HG03066 (cell line): ENCODE results near the gene C1QL4.
"Not testable (repeated sequence)": the region's sequence is repeated elsewhere in the genome, so short reads cannot be mapped to it uniquely, and the experiment has no call there.

Experiments
- ATAC-seq: cut with Tn5 transposase; IDR thresholded peaks from one replicate; pipeline ENCODE4 v1.9.1; 2021; ENCODE audit warnings: low read depth; ENCODE audit not compliant: unreplicated experiment

C1QL4 gene

GRCh38 chr12:49336645-49337584, at the start of gene C1QL4:
C1QL4 (minus strand) TSS chr12:49337188; CDS start chr12:49336477, 711 bp downstream.
- ATAC-seq = peak; percentile 74

GRCh38 chr12:49380184-49380583, 43.2 kb upstream of the C1QL4 start:
- not testable (repeated sequence) for ATAC-seq

- ATAC-seq = no peak
These were observed 40.4 kb upstream of the C1QL4 start for GRCh38 chr12:49377386-49377785.

- no peak for ATAC-seq
These were observed 38.4 kb upstream of the C1QL4 start for GRCh38 chr12:49375406-49375805.

- no peak for ATAC-seq
These were observed 33.6 kb upstream of the C1QL4 start for GRCh38 chr12:49370539-49370938.

- peak; percentile 47 for ATAC-seq
These were observed 32.6 kb upstream of the C1QL4 start for GRCh38 chr12:49369411-49370145.

GRCh38 chr12:49368240-49368600, 31.2 kb upstream of the C1QL4 start:
- ATAC-seq = no peak

GRCh38 chr12:49367381-49368239, 30.6 kb upstream of the C1QL4 start, which contains the start of gene SPATS2:
SPATS2 (plus strand) TSS chr12:49367462; CDS start chr12:49461013, 93,551 bp downstream.
- no peak for ATAC-seq

GRCh38 chr12:49366652-49367380, 29.8 kb upstream of the C1QL4 start:
- peak; percentile 58 for ATAC-seq

GRCh38 chr12:49366096-49366651, 29.2 kb upstream of the C1QL4 start:
- ATAC-seq = peak; percentile 14

GRCh38 chr12:49365542-49365941, 28.6 kb upstream of the C1QL4 start:
- no peak for ATAC-seq

GRCh38 chr12:49364989-49365388, 28.0 kb upstream of the C1QL4 start:
- no peak for ATAC-seq

- no peak for ATAC-seq
These were observed 25.1 kb upstream of the C1QL4 start for GRCh38 chr12:49362077-49362476.

GRCh38 chr12:49359671-49360070, 22.7 kb upstream of the C1QL4 start:
- ATAC-seq = no peak

- no peak for ATAC-seq
These were observed 21.6 kb upstream of the C1QL4 start for GRCh38 chr12:49358483-49359141.

- no peak for ATAC-seq
These were observed 20.2 kb upstream of the C1QL4 start for GRCh38 chr12:49357103-49357678.

GRCh38 chr12:49355913-49356312, 18.9 kb upstream of the C1QL4 start:
- no peak for ATAC-seq

GRCh38 chr12:49352351-49352750, 15.4 kb upstream of the C1QL4 start:
- no peak for ATAC-seq

- ATAC-seq = no peak
These were observed 12.3 kb upstream of the C1QL4 start for GRCh38 chr12:49349266-49349665.
